RWPE2 (cell line): Measurements from ENCODE around the gene ABT1.

Experiments used
- ATAC-seq: fragments of 200-7000 bp; cut with Tn5 transposase; 3 replicates; pipeline ENCODE4 v1.9.1; 2021; ENCODE audit warnings: low read depth
- DNase-seq: peaks from one replicate; pipeline ENCODE4 v3.0.0-alpha.2; 2020; ENCODE audit warnings: low spot score
- H3K27ac ChIP-seq: fragments of 450-650 bp; 2 replicates; pipeline ENCODE4 v1.5.1; 2017; ENCODE audit warnings: mild to moderate bottlenecking; ENCODE audit not compliant: poor library complexity, severe bottlenecking
- H3K27me3 ChIP-seq: fragments of 250-450 bp; sonication (Bioruptor Pico); 2 replicates; pipeline ENCODE4 v1.5.1; 2021; ENCODE audit warnings: mild to moderate bottlenecking, moderate library complexity; ENCODE audit not compliant: insufficient read depth, poor library complexity, severe bottlenecking
- H3K36me3 ChIP-seq: fragments of 250-450 bp; sonication (Bioruptor Pico); 2 replicates; pipeline ENCODE4 v1.5.1; 2020; ENCODE audit warnings: low read depth, mild to moderate bottlenecking, moderate library complexity
- H3K4me1 ChIP-seq: fragments of 250-450 bp; sonication (Bioruptor Pico); 2 replicates; pipeline ENCODE4 v1.5.1; 2021; ENCODE audit warnings: mild to moderate bottlenecking, moderate library complexity; ENCODE audit not compliant: insufficient read depth, poor library complexity, severe bottlenecking
- H3K4me3 ChIP-seq: fragments of 250-450 bp; sonication (Bioruptor Pico); 2 replicates; pipeline ENCODE4 v1.5.1; 2021; ENCODE audit warnings: mild to moderate bottlenecking, moderate library complexity; ENCODE audit not compliant: severe bottlenecking
- H3K9me3 ChIP-seq: fragments of 250-450 bp; sonication (Bioruptor Pico); 2 replicates; pipeline ENCODE4 v1.5.1; 2021; ENCODE audit warnings: mild to moderate bottlenecking, moderate library complexity; ENCODE audit not compliant: severe bottlenecking
- CTCF ChIP-seq: fragments of 450-650 bp; IDR thresholded peaks from one replicate; pipeline ENCODE4 v1.5.1; 2017; ENCODE audit warnings: mild to moderate bottlenecking, moderate library complexity; ENCODE audit not compliant: poor library complexity, severe bottlenecking

The ABT1 gene

GRCh38 chr6:26568601-26569432 is 27.9 kb upstream of the ABT1 start:
- no peaks in the 10 kb centered on the region for H3K36me3 ChIP-seq
- peaks cover 4% of the 10 kb centered on the region for H3K4me1 ChIP-seq
- peak; percentile 75 for TF ChIP-seq CTCF
- H3K9me3 ChIP-seq, result no peaks in the 10 kb centered on the region
- peak overlapping the region; percentile 51 for H3K4me3 ChIP-seq
- H3K27me3 ChIP-seq, result no peaks in the 10 kb centered on the region
- no peak for DNase-seq
- H3K27ac ChIP-seq, result peak overlapping the region; percentile 18
- ATAC-seq, result peak; percentile 69

GRCh38 chr6:26569433-26569764 is 27.4 kb upstream of the ABT1 start:
- Histone ChIP-seq H3K9me3 (no peaks in the 10 kb centered on the region), H3K4me1 (peaks cover 4% of the 10 kb centered on the region), H3K27ac (peak overlapping the region; percentile 18), H3K4me3 (peak overlapping the region; percentile 51), H3K27me3 (no peaks in the 10 kb centered on the region), H3K36me3 (no peaks in the 10 kb centered on the region)
- DNase-seq, result no peak
- TF ChIP-seq CTCF, result peak; percentile 34
- ATAC-seq, result no peak

- Histone ChIP-seq H3K27me3 (no peaks in the 10 kb centered on the region), H3K9me3 (no peaks in the 10 kb centered on the region), H3K4me3 (no peak overlapping the region), H3K36me3 (no peaks in the 10 kb centered on the region), H3K4me1 (peaks cover 4% of the 10 kb centered on the region), H3K27ac (no peak overlapping the region)
- ATAC-seq (no peak), DNase-seq (no peak)
- TF ChIP-seq CTCF, result no peak
Measured at GRCh38 chr6:26570027-26570809, 26.5 kb upstream of the ABT1 start.

GRCh38 chr6:26571592-26572296 is 25.0 kb upstream of the ABT1 start:
- Histone ChIP-seq H3K36me3 (no peaks in the 10 kb centered on the region), H3K27me3 (no peaks in the 10 kb centered on the region), H3K4me1 (peaks cover 4% of the 10 kb centered on the region), H3K4me3 (peak overlapping the region; percentile 42), H3K27ac (peak overlapping the region; percentile 53), H3K9me3 (no peaks in the 10 kb centered on the region)
- peak; percentile 61 for ATAC-seq
- TF ChIP-seq CTCF, result no peak
- peak; percentile 77 for DNase-seq
